H1 (cell line): Measurements from ENCODE around the gene WDFY4. TPM values are rescaled to one million over a fixed set of nuclear protein-coding genes. Genes with fewer than 3 reads are reported as not detected.

ENCODE experiments used
- CTCF ChIA-PET: fragments of 300-600 bp; sonication (Branson Sonifier 250); formaldehyde crosslinking; loops from one replicate; lab custom pipeline; 2021; ENCODE audit not compliant: partially characterized antibody; lab: Charles Lee
- POLR2A ChIA-PET: fragments of 300-600 bp; sonication (Branson Sonifier 250); formaldehyde crosslinking; loops from one replicate; lab custom pipeline; 2021; ENCODE audit warnings: inconsistent platforms; ENCODE audit not compliant: partially characterized antibody; lab: Charles Lee
- DNase-seq, 2 experiments: peaks; one replicate each; pipeline versions ENCODE4 v3.0.0 to v3.0.0-alpha.2; 2010 to 2022; ENCODE audit warnings: low spot score in 2 of 2, low read depth in 1 of 2, mixed read lengths in 1 of 2
- FAIRE-seq: peaks from 2 replicates; lab custom pipeline; 2011; peaks lifted over from hg19 to GRCh38; lab: Jason Lieb, UNC
- H2AFZ ChIP-seq: 2 replicates; pipeline ENCODE4 v1.8.1; 2012; ENCODE audit warnings: low read length, inconsistent platforms
- H2AK5ac ChIP-seq: 2 replicates; pipeline ENCODE4 v1.6.1; 2013; ENCODE audit warnings: low read depth, low read length
- H2BK120ac ChIP-seq: replicated peaks from 2 replicates; pipeline ENCODE3; 2013; ENCODE audit warnings: low read depth, low read length, inconsistent platforms
- H2BK12ac ChIP-seq: 2 replicates; pipeline ENCODE4 v1.6.1; 2013; ENCODE audit warnings: low read depth, low read length
- H2BK15ac ChIP-seq: 2 replicates; pipeline ENCODE4 v1.6.1; 2013; ENCODE audit warnings: low read length
- H2BK20ac ChIP-seq: 2 replicates; pipeline ENCODE4 v1.6.1; 2013; ENCODE audit warnings: low read length
- H2BK5ac ChIP-seq: 2 replicates; pipeline ENCODE4 v1.6.1; 2013; ENCODE audit warnings: low read depth, low read length
- H3K14ac ChIP-seq: 2 replicates; pipeline ENCODE4 v1.6.1; 2013; ENCODE audit warnings: inconsistent platforms; ENCODE audit not compliant: insufficient read length
- H3K18ac ChIP-seq: 2 replicates; pipeline ENCODE4 v1.6.1; 2013; ENCODE audit warnings: low read length; ENCODE audit errors: extremely low read depth
- H3K23ac ChIP-seq: 2 replicates; pipeline ENCODE4 v1.6.1; 2013; ENCODE audit warnings: inconsistent platforms; ENCODE audit not compliant: insufficient read length
- H3K23me2 ChIP-seq: 2 replicates; pipeline ENCODE4 v1.6.1; 2013; ENCODE audit warnings: low read depth, low read length
- H3K27ac ChIP-seq: 2 replicates; pipeline ENCODE4 v1.6.1; 2011; ENCODE audit warnings: low read depth, low read length, inconsistent platforms
- H3K27me3 ChIP-seq, 4 experiments: replicated peaks in 1 of 4; 1 replicate in 1 of 4; 2 replicates in 3 of 4; pipeline versions ENCODE4 v1.6.1 to v1.8.1; 2011 to 2013; ENCODE audit warnings: low read length in 3 of 4, mild to moderate bottlenecking in 3 of 4, inconsistent platforms in 2 of 4, mixed read lengths in 2 of 4, moderate library complexity in 1 of 4; ENCODE audit not compliant: control insufficient read depth in 3 of 4, insufficient read depth in 3 of 4; ENCODE audit errors: extremely low read depth in 1 of 4
- H3K36me3 ChIP-seq, 4 experiments: 2 replicates each; pipeline versions ENCODE4 v1.6.1 to v1.8.1; 2011 to 2013; ENCODE audit warnings: mild to moderate bottlenecking in 4 of 4, low read length in 3 of 4, moderate library complexity in 2 of 4, control low read depth in 1 of 4, inconsistent platforms in 1 of 4; ENCODE audit not compliant: insufficient read depth in 4 of 4, control insufficient read depth in 2 of 4
- H3K4ac ChIP-seq: replicated peaks from 2 replicates; pipeline ENCODE3; 2013; ENCODE audit warnings: low read length, low read depth, mixed read lengths, inconsistent platforms; ENCODE audit not compliant: insufficient read length
- H3K4me1 ChIP-seq, 4 experiments: replicated peaks in 1 of 4; 1 replicate in 1 of 4; 2 replicates in 3 of 4; pipeline versions ENCODE4 v1.6.1 to v1.8.1; 2011 to 2013; ENCODE audit warnings: low read length in 3 of 4, inconsistent platforms in 2 of 4, mixed read lengths in 1 of 4; ENCODE audit not compliant: insufficient read depth in 4 of 4, control insufficient read depth in 3 of 4
- H3K4me2 ChIP-seq, 2 experiments: 2 replicates each; pipeline versions ENCODE4 v1.6.1 to v1.8.1; 2011 to 2013; ENCODE audit warnings: low read depth in 2 of 2, low read length in 2 of 2, control low read depth in 1 of 2, inconsistent platforms in 1 of 2, mild to moderate bottlenecking in 1 of 2; ENCODE audit not compliant: insufficient read depth in 1 of 2
- H3K4me3 ChIP-seq, 4 experiments: fragments of 200-600, 300-600 bp in 1 of 4; sonication (generic), shearing (Covaris generic), sonication (Bioruptor Twin) in 1 of 4; 2 replicates each; pipeline versions ENCODE4 v1.5.1 to v1.8.1; 2011 to 2016; ENCODE audit warnings: low read length in 4 of 4, low read depth in 3 of 4, control low read depth in 2 of 4, inconsistent platforms in 2 of 4, mild to moderate bottlenecking in 2 of 4, mixed read lengths in 1 of 4, moderate library complexity in 1 of 4; ENCODE audit not compliant: insufficient read depth in 2 of 4; ENCODE audit errors: extremely low read depth in 1 of 4
- H3K56ac ChIP-seq: replicated peaks from 2 replicates; pipeline ENCODE3; 2013; ENCODE audit warnings: low read depth, mild to moderate bottlenecking, mixed read lengths, low read length, inconsistent platforms; ENCODE audit not compliant: insufficient read length
- H3K79me1 ChIP-seq: 2 replicates; pipeline ENCODE4 v1.6.1; 2013; ENCODE audit warnings: low read depth, low read length, control low read depth
- H3K79me2 ChIP-seq, 2 experiments: 2 replicates each; pipeline versions ENCODE4 v1.6.1 to v1.8.1; 2012 to 2013; ENCODE audit warnings: low read length in 2 of 2, mild to moderate bottlenecking in 2 of 2, inconsistent platforms in 1 of 2; ENCODE audit not compliant: insufficient read depth in 2 of 2, control insufficient read depth in 1 of 2
- H3K9ac ChIP-seq, 4 experiments: replicated peaks in 1 of 4; 1 replicate in 1 of 4; 2 replicates in 3 of 4; pipeline versions ENCODE4 v1.6.1 to v1.8.1; 2011 to 2013; ENCODE audit warnings: low read depth in 3 of 4, low read length in 3 of 4, control low read depth in 2 of 4, mild to moderate bottlenecking in 2 of 4, moderate library complexity in 2 of 4, inconsistent platforms in 1 of 4; ENCODE audit errors: extremely low read depth in 1 of 4
- H3K9me3 ChIP-seq, 2 experiments: 2 replicates each; pipeline versions ENCODE4 v1.6.1 to v1.8.1; 2012 to 2013; ENCODE audit warnings: mild to moderate bottlenecking in 2 of 2, moderate library complexity in 2 of 2, control low read depth in 1 of 2, inconsistent platforms in 1 of 2, low read depth in 1 of 2, low read length in 1 of 2, mixed read lengths in 1 of 2; ENCODE audit not compliant: insufficient read depth in 2 of 2
- H4K20me1 ChIP-seq, 2 experiments: replicated peaks in 1 of 2; 2 replicates each; pipeline versions ENCODE3 to v1.8.1; 2011 to 2013; ENCODE audit warnings: inconsistent platforms in 2 of 2, low read length in 2 of 2, mild to moderate bottlenecking in 1 of 2; ENCODE audit not compliant: insufficient read depth in 2 of 2, control insufficient read depth in 1 of 2
- H4K5ac ChIP-seq: 2 replicates; pipeline ENCODE4 v1.6.1; 2013; ENCODE audit warnings: low read length, low read depth, mixed read lengths, inconsistent platforms; ENCODE audit not compliant: insufficient read length
- H4K8ac ChIP-seq: 2 replicates; pipeline ENCODE4 v1.8.0; 2013; ENCODE audit warnings: mild to moderate bottlenecking, moderate library complexity, low read length, inconsistent platforms; ENCODE audit not compliant: insufficient read depth; ENCODE audit errors: extremely low read depth
- H4K91ac ChIP-seq: replicated peaks from 2 replicates; pipeline ENCODE3; 2013; ENCODE audit warnings: low read length, mixed read lengths, inconsistent platforms; ENCODE audit not compliant: insufficient read length
- CEBPB ChIP-seq: IDR thresholded peaks from 2 replicates; pipeline ENCODE4 v1.6.1; 2012; ENCODE audit warnings: low read depth, low read length
- CHD1 ChIP-seq: IDR thresholded peaks from 2 replicates; pipeline ENCODE4 v1.6.1; 2012; ENCODE audit warnings: low read depth, low read length, improper control_type of control experiment
- CTBP2 ChIP-seq: IDR thresholded peaks from 2 replicates; pipeline ENCODE4 v1.7.0; 2011; ENCODE audit warnings: borderline replicate concordance, mild to moderate bottlenecking, moderate library complexity, mixed read lengths, low read length; ENCODE audit not compliant: insufficient read depth, insufficient read length
- EGR1 ChIP-seq: IDR thresholded peaks from 2 replicates; pipeline ENCODE4 v1.6.1; 2011; ENCODE audit warnings: low read depth, low read length, borderline replicate concordance
- EP300 ChIP-seq, 2 experiments: IDR thresholded peaks; 1 replicate in 1 of 2; 2 replicates in 1 of 2; pipeline ENCODE4 v1.6.1; 2011 to 2012; ENCODE audit warnings: low read depth in 2 of 2, low read length in 2 of 2, mild to moderate bottlenecking in 2 of 2, borderline replicate concordance in 1 of 2, inconsistent platforms in 1 of 2, moderate library complexity in 1 of 2
- GTF2F1 ChIP-seq: IDR thresholded peaks from 2 replicates; pipeline ENCODE4 v1.6.1; 2012; ENCODE audit warnings: low read depth, low read length, improper control_type of control experiment, borderline replicate concordance
- SAP30 ChIP-seq: fragments of 300-600 bp; sonication (generic); IDR thresholded peaks from 2 replicates; pipeline ENCODE4 v1.7.1; 2012; ENCODE audit warnings: low read length, moderate library complexity, mild to moderate bottlenecking, inconsistent platforms; ENCODE audit not compliant: insufficient read depth, insufficient replicate concordance
- SIX5 ChIP-seq: IDR thresholded peaks from 2 replicates; pipeline ENCODE4 v1.6.1; 2011; ENCODE audit warnings: mild to moderate bottlenecking, low read depth, low read length
- SUZ12 ChIP-seq: fragments of 200-600 bp; sonication (generic); IDR thresholded peaks from 2 replicates; pipeline ENCODE4 v1.6.1; 2012; ENCODE audit warnings: mild to moderate bottlenecking, inconsistent platforms, low read length, moderate library complexity, mixed read lengths
- TEAD4 ChIP-seq: IDR thresholded peaks from 2 replicates; pipeline ENCODE4 v1.6.1; 2012; ENCODE audit warnings: low read depth, low read length, inconsistent platforms, mixed read lengths
- WGBS, 2 experiments: shearing (Covaris generic) in 1 of 2; methylation state at CpG; one replicate each; pipeline versions ENCODE4 v1.1.6 to v1.1.7; 2013 to 2015; ENCODE audit warnings: low lambda C conversion rate in 2 of 2, mixed read lengths in 2 of 2, inconsistent platforms in 1 of 2, low coverage in 1 of 2, missing lambda C conversion rate in 1 of 2; ENCODE audit not compliant: insufficient replicate concordance in 2 of 2, insufficient coverage in 1 of 2, insufficient read length in 1 of 2; ENCODE audit errors: extremely low coverage in 1 of 2, missing lambda C conversion rate in 1 of 2; 5-methylcytosine and 5-hydroxymethylcytosine counted together
- polyA plus RNA-seq, 7 experiments: library from polyadenylated mRNA; depleted of rRNA in 3 of 7; stranded (reverse) in 5 of 7; unstranded in 2 of 7; fragments of >200 nt in 5 of 7; fragments of 200-250 nt in 2 of 7; gene quantifications; 1 replicate in 5 of 7; 2 replicates in 1 of 7; 4 replicates in 1 of 7; pipeline versions ENCODE4 v1.2.1 to v1.2.3, GENCODE V29; 2011 to 2013; ENCODE audit warnings: missing spikeins in 2 of 7, mixed read lengths in 2 of 7
- total RNA-seq: library from RNA; stranded (reverse); fragmentation: NEBNext Ultra II Directional; extraction: Animal tissue kit (Norgen Biotek cat#: 25700); gene quantifications from 2 replicates; pipeline ENCODE4 v1.2.1, GENCODE V29; 2021
- TF ChIP-seq, protein P1 (sequence below): IDR thresholded peaks from 2 replicates; pipeline ENCODE4 v1.6.1; 2011; ENCODE audit warnings: low read depth, mild to moderate bottlenecking, low read length; ENCODE audit not compliant: insufficient read depth
- TF ChIP-seq, protein P2 (sequence below): IDR thresholded peaks from 2 replicates; pipeline ENCODE4 v1.6.1; 2012; ENCODE audit warnings: low read length, inconsistent platforms

The WDFY4 gene
- total and polyA plus RNA-seq, 2 of the 8 experiments (the other 6 are each of a cell fraction or from before 2014, with no cell fraction given): not detected

DNA sequence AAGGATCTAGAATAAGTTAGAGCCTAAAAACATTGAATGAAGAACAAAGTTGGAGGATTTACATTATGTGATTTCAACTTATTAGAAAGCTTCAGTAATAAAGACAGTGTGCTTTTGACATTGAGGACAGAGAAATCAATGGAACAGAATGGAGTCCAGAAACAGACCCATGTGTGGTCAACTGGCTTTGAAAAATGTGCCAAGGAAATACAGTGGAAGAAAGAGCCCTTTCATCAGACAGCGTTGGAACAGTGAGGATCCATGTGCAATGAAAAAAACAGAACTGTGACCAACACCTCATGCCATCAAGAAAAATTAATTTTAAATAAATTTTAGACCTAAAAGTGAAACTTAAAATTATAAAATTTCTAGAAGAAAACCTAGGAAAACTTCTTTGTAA lies 305.6 kb downstream of the WDFY4 start:
- TF ChIP-seq SIX5 (no peak), SAP30 (no peak), TEAD4 (no peak), GTF2F1 (no peak), SUZ12 (no peak), CTBP2 (no peak), CHD1 (no peak), EP300 (IDR thresholded peaks at IDR 0.05; ENCODE audit: borderline replicate concordance in 1 of 2, low read depth in 2 of 2, low read length in 2 of 2) (no peak), CEBPB (no peak), EGR1 (no peak)
- TF ChIP-seq, protein P1, sequence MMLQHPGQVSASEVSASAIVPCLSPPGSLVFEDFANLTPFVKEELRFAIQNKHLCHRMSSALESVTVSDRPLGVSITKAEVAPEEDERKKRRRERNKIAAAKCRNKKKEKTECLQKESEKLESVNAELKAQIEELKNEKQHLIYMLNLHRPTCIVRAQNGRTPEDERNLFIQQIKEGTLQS: no peak
- TF ChIP-seq, protein P2, sequence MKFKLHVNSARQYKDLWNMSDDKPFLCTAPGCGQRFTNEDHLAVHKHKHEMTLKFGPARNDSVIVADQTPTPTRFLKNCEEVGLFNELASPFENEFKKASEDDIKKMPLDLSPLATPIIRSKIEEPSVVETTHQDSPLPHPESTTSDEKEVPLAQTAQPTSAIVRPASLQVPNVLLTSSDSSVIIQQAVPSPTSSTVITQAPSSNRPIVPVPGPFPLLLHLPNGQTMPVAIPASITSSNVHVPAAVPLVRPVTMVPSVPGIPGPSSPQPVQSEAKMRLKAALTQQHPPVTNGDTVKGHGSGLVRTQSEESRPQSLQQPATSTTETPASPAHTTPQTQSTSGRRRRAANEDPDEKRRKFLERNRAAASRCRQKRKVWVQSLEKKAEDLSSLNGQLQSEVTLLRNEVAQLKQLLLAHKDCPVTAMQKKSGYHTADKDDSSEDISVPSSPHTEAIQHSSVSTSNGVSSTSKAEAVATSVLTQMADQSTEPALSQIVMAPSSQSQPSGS: no peak

More for the DNA sequence above, 305.6 kb downstream of the WDFY4 start:
- H2AFZ ChIP-seq: no peak overlapping the region
- H3K9me3 ChIP-seq: no peaks in the 10 kb centered on the region
- ChIA-PET CTCF (interaction anchor here (0.8 to 0.9 kb wide), 3 partner anchors 9 to 418 kb away, joined by 3 to 5 read pairs (median 4); no protein-coding TSS in a partner anchor), POLR2A (no interaction called here)
- no peaks in the 10 kb centered on the region for H3K36me3 ChIP-seq
- no peak overlapping the region for H4K8ac ChIP-seq
- no peak overlapping the region for H2BK5ac ChIP-seq
- H4K91ac ChIP-seq: no peak overlapping the region
- DNase-seq (no peak), FAIRE-seq (no peak)
- no peaks in the 10 kb centered on the region for H3K79me1 ChIP-seq
- H2BK12ac ChIP-seq: no peak overlapping the region
- H3K56ac ChIP-seq: no peak overlapping the region
- no peak overlapping the region for H4K5ac ChIP-seq
- no peak overlapping the region for H3K27ac ChIP-seq
- no peak overlapping the region for H3K9ac ChIP-seq
- H4K20me1 ChIP-seq: no peaks in the 10 kb centered on the region
- 92% methylated on average over 1 of the region's 1 CpG; no CpG with 5 or more reads in 1 of the 2 experiments for WGBS, 2 experiments
- no peak overlapping the region for H3K14ac ChIP-seq
- H2AK5ac ChIP-seq: no peak overlapping the region
- no peak overlapping the region for H2BK15ac ChIP-seq
- no peaks in the 10 kb centered on the region for H3K79me2 ChIP-seq
- no peaks in the 10 kb centered on the region for H3K27me3 ChIP-seq
- H3K4ac ChIP-seq: no peak overlapping the region
- H3K23ac ChIP-seq: no peak overlapping the region
- H3K4me3 ChIP-seq: no peak overlapping the region
- H2BK20ac ChIP-seq: no peak overlapping the region
- no peak overlapping the region for H2BK120ac ChIP-seq
- no peak overlapping the region for H3K4me2 ChIP-seq
- no peaks in the 10 kb centered on the region for H3K4me1 ChIP-seq
- no peak overlapping the region for H3K18ac ChIP-seq
- no peaks in the 10 kb centered on the region for H3K23me2 ChIP-seq
